SW480 (cell line): ENCODE data around the gene ZC2HC1B.
"Not testable (repeated sequence)": the region's sequence is repeated elsewhere in the genome, so short reads cannot be mapped to it uniquely, and the experiment has no call there.

Source experiments
- DNase-seq: peaks from one replicate; pipeline ENCODE4 v3.0.0-alpha.2; 2016; ENCODE audit warnings: low spot score

ZC2HC1B gene

DNA sequence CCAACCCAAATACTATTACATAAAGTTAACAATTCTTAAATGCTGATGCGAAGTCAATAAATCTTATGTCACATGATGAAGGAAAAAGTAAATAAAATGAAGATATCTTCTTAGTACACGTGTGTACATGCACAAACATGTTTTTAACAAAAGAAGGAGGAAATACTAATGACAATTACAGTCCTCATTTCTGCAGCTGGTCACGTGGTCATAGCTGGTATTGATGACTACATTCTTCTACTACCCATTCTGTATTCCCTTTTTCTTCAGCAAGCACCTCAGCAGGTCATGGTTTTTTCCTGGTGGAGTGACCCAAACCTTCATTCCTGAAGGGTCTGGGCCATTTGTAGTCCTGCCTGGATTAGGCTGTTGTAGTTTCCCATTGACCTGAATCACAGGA lies 4.5 kb downstream of the ZC2HC1B start:
- DNase-seq = not testable (repeated sequence)

DNA sequence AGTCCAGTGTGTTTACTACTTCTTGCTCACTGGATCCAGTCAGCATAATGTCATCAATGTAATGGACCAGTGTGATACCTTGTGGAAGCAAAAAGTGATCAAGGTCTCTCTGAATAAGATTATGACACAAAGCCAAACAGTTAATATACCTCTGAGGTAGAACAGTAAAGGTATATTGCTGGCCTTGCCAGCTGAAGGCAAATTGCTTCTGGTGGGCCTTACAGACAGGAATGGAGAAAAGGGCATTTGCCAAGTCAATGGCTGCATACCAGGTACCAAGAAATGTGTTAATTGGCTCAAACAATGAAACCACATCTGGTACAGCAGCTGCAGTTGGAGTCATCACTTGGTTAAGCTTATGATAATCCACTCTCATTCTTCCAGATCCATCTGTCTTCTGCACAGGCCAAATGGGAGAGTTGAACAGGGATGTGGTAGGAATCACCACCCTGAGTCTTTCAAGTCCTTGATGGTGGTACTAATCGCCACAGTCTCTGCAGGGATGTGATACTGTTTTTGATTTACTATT lies 7.0 kb downstream of the ZC2HC1B start:
- not testable (repeated sequence) for DNase-seq

DNA sequence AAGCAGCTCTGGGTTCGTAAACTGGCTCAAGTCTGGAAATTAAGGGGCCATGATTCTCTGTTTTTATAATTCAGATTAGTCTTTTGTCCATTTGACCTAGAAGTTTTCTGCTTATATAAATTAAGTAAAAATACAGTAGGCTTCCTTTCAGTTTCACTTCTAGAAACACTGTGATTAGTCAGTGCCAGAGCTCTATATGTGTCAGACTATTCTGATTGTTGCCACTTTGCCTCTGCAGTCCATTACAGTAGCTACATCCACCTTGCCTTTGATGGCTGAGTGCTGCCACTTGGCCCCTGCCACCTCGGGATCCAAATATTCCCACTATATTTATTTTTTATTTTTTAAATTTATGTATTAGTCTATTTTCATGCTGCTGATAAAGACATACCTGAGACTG lies 7.9 kb downstream of the ZC2HC1B start:
- no peak for DNase-seq

DNA sequence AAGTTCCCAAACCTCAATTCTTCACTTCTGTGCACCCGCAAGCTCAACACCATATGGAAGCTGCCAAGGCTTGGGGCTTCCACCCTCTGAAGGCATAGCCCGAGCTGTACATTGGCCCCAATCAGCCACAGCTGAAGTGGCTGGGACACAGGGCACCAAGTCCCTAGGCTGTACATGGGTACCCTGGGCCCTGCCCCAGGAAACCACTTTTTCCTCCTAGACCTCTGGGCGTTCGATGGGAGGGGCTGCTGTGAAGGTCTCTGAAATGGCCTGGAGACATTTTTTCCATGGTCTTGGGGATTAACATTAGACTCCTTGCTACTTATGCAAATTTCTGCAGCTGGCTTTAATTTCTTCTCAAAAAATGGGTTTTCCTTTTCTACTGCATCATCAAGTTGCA lies 9.3 kb downstream of the ZC2HC1B start:
- not testable (repeated sequence) for DNase-seq

DNA sequence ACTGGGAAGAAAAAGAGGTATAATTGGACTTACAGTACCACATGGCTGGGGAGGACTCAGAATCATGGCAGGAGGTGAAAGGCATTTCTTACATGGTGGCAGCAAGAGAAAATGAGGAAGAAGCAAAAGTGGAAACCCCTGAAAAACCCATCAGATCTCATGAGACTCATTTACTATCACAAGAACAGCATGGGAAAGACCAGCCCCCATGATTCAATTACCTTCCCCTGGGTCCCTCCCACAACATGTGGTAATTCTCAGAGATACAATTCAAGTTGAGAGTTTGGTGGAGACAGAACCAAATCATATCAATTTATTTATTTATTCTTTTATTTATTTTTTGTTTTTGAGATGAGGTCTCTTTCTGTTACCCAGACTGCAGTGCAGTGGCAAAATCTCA lies 10.2 kb downstream of the ZC2HC1B start:
- not testable (repeated sequence) for DNase-seq

DNA sequence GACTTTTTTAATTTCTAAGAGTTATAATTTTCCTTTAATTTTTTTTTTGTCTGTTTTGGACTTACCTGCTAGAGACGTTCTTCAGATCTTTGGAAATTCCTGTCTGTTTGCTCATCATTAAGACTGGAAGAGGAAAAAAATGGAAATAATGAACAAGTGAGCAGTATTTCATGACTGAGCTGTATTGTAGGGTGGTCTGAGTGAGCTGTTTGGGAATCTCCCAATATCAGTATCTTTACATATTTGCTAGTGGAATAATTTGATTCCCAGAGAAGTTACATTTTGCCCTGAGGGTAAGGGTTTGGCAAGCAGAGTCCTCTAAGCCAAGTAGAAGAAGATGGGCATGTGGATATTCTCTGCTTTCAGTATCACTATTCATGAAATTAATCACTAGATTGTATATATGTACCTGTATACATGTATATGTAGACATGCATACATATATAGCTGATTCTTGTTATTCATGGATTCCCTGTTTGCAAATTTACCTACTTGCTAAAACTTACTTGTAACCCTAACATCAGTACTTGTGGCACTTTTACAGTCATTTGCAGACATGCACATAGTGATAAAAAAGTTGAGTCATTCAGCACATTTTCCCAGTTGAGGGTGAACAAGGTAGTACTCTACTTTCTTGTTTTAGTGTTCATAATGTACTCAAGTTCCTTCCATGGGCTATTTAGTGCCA lies 13.5 kb downstream of the ZC2HC1B start:
- no peak for DNase-seq

DNA sequence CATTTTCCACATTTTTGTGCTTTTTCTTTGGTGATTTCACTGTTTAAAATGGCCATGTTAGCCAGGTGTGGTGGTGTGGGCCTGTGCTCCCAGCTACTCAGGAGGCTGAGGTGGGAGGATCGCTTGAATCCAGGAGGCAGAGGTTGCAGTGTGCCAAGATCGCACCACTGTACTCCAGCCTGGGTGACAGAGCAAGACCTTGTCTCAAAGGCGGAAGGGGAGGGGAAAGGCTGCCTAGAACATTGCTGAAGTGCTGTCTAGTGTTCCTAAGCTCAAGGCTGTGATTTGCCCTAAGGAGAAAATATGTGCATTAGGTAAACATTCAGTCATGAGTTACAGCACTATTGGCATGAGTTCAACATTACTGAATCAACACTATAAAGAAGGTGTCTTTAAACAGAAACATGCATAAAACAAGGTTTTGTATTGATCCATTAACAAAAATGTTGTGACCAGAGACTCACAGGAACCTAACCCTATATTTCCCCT lies 14.0 kb downstream of the ZC2HC1B start:
- no peak for DNase-seq

DNA sequence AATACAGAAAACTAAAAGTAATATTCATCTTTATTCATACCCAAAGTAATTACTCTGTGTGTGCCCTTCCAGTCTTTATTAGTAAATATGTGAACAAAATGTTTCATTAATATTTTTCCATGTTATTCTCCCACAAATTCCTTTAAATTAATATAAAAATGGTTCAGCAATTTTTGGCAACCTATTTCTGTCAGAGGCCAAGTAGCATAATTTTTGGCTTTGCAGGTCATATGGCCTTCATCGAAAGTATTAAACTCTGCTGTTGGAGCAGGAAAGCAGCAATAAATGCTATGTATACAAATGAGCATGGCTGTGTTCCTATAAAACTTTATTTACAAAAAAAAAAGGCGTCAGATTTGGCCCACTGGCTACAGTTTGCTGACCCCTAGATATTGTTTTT lies 16.1 kb downstream of the ZC2HC1B start:
- DNase-seq = no peak

DNA sequence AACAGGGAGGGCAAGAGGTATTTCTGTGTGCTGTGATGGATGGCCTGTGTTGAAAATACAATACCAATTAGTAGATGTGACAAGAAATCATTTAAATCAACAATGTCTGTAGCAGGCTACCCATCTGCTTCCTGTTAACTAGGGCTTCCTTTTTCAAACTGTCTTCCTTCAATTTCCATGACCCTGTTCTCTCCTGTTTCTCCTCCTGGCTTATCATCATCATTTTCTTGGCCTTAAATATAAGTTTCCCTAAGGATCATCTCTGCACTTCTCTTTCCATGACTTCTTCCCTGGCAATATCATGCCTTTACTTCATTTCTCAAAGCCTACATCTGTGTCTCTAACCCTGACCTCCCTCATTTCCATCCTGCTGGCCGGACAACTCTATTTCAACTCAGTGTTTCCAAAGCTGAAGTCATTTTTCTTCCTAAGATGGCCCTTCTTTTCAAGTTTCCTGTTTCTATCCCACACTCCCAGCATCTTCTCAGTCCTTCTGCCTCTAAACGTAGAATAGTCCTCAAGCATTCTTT lies 18.2 kb downstream of the ZC2HC1B start:
- DNase-seq = no peak

DNA sequence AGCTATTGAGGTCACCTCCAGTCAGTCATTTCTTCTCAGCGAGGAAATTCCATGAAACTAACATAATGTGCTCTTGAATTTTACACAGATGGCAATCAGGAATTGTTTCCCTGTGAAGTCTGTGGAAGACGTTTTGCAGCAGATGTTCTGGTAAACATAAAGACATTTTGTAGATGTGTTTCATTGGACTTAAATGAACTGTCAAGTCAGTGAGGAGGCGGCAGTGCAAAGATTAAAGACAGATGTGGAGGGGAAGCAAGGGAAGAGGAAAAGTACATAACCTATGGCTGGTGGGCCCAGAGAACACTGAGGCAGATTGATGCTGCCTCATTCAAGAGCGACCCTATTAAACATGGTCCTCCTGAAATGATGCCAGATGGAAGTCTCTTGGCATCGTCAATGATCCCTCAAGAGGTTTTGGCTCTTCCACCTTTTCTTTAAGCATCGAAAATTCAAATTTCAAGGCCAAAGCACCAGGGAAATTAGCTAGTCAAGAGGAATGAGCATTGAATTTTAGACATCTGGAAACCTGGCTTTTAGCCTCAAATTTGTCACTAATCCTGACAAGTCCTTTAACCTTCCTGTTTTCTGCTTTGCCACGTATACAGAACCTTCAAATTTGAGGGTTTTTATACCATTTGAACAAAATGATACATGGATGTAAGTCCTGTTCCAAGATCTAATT lies 20.1 kb downstream of the ZC2HC1B start:
- DNase-seq = no peak

DNA sequence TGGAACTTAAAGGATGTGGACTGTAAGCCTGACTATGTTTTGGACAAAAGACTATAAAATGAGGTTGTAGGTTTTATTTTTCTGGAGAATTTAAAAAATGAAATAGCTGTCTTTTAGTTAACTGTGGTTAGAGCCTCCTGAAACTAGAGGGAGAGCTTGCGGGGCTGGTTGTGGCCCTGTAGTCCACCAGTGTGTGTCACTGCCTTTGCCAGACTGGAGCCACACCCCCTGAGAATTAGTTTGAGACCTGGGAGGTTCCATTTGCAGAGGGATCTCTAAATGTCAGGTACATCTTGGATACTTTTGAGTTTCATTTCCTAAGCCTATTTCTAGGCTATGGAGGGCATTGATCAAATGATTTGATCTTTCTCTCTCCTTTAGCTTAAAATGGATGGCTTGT lies 20.8 kb downstream of the ZC2HC1B start:
- no peak for DNase-seq

DNA sequence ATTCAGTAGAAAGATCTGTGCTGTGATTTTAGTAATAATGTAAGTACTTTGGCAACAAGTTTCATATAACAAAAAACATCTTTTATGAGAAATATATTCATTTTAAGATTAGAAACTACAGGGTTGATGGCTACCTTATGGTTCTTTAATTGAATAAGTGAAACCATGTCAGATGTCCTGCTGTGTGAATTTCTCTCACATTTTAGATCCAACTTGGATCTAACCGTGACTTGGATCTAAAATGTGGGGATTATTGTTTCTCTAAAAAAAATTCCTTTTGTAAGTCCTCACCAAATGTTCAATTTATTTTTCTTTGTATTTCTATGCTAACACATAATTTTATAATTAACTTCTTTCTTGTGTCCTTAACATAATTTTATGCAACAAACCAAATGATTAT lies 30.4 kb downstream of the ZC2HC1B start:
- DNase-seq = no peak

DNA sequence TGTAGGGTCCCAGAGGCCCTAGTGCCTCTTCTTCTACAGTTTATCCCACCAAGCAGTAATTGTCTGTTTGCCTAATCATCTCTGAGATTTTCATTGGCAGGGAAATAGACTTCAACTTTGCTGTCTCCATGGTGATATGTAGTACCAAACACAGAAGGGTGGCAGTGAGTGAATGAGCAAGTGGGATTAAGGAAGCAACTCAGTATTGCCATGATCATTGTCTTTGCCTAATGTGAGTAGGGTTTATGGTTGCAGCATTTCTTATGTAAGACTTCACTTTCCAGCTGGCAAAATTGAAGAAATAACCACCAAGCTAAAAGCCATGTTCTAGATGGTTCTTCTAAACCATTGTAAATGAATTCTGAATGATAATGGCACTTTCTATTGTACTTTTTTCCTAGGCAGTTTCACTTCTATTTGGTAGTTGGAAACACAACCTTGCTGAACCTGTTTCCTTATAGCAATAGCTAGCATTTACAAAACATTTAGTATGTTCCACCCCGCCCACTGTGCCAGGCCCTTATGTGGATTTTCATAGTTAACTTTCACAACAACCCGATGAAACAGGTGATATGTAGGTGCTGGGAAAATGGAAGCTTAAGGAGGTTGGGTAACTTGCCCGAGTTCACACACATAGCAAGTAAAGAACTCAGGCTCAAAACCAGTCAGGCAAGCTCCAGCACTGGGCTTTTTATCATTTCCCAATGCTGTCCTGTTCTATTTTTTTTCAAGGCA lies 32.0 kb downstream of the ZC2HC1B start:
- no peak for DNase-seq

DNA sequence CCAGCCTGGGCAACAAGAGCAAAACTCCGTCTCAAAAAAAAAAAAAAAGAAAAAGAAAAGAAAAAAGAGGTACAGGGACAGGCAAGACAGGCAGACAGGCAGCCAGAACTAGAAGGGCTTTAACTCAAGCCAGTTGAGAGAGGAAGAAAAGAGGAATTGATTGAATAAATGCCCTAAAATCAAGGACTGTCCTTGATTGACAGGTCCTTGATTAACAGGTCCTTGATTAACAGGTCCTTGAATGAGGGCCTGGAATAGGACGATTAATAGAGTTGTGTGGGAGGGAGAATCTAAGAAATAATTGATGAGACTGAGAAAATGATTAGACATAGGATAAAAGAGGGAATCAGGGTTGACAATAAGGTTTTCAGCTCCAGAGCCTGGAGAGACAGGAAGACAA lies 36.1 kb downstream of the ZC2HC1B start:
- DNase-seq = no peak

DNA sequence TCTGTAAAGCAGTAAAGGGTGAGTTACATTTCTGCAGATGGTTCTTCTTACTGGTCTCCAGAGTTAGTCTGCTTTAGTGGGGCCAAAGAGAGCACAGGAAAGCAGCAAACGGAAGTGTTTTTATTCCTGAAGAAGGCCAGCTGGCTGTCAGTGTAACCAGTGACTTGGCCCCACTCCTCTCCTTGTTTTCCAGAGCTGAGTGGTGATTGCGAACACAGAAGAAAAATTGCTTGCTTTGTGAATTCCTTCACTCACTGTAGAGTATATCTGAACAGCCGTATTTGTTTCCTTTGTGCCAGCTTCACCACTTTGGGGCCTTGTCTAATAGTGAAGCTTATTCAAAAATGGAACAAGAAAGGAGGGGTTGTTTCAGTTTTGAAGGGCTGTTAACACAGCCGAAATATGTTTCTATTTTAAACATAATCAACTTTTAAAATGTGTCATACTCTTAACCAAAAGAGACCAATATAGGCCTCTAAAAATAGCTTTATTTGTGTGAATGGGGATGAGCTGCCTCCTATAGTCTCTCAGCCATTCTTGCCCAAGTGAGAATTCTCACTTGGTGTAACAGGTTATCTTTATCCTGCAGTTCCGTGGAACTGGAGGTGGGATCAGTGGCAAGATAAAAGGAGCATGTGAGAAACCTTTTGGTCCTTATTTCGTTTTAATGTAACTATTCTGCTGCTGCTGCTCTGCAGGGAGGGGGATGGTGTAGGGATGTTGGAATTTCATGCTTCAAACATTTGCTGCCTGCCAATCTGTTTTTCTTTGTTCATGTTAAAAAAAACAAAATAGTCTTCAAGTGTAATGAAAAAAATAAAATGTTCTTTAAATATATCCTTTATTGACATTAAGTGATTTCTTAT lies 37.8 kb downstream of the ZC2HC1B start:
- no peak for DNase-seq

DNA sequence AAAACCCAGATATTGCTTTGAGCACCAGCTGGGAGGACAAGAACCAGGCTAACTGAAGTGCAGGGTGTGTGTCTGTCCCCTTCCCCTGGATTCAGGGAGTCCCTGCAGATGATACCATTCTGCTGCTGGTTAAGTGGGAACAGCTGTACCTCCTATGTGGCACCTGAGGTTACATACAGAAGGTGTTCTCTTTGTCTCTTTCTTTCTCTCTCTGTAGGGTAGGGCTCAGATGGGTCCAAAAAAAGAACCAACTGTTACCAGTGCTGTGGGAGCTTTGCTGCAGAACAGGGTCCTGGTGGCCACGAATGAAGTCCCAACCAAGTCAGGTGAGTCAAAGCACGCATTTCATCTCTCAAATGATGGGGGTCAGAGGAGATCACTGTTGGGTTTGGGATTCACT lies 38.6 kb downstream of the ZC2HC1B start:
- no peak for DNase-seq

DNA sequence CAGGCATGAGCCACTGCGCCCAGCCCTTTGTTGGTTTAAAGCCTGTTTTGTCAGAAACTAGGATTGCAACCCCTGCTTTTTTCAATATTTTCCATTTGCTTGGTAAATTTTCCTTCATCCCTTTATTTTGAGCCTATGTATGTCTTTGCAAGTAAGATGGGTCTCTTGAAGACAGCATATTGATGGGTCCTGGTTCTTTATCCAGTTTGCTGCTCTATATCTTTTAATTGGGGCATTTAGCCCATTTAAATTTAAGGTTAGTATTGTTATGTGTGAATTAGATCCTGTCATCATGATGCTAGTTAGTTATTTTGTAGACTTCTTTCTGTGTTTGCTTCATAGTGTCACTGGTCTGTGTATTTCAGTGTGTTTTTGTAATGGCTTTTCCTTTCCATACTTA lies 46.8 kb downstream of the ZC2HC1B start:
- DNase-seq = no peak

DNA sequence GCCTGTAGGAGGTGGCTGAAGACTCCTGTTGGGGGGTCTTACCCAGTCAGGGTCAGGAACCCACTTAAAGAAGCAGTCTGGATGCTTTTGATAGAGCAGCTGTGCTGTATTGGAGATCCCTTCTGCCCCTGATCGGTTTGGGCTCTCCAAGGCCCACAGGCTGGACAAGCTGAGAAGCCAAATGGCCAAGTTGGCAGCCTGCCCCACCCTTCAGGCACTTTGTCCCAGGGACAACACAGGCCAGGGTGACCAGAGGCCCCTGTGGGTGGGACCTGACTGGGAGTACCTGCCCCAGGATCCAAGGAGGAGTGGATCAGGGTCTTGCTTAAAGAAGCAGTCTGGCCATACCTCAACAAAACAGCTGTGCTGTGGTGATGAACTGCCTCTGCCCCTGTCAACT lies 48.4 kb downstream of the ZC2HC1B start:
- no peak for DNase-seq

DNA sequence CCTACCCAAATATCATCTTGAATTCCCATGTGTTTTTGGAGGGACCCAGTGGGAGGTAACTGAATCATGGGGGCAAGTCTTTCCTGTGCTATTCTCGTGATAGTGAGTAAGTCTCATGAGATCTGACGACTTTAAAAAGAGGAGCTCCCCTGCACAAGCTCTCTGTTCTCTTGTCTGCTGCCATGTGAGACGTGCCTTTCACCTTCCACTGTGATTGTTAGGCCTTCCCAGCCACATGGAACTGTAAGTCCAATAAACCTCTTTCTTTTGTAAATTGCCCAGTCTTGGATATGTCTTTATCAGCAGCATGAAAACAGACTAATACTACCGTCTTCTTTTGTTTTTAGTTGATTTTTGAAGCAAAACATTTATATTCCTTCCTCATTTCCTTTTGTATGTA lies 52.8 kb downstream of the ZC2HC1B start:
- DNase-seq = not testable (repeated sequence)

DNA sequence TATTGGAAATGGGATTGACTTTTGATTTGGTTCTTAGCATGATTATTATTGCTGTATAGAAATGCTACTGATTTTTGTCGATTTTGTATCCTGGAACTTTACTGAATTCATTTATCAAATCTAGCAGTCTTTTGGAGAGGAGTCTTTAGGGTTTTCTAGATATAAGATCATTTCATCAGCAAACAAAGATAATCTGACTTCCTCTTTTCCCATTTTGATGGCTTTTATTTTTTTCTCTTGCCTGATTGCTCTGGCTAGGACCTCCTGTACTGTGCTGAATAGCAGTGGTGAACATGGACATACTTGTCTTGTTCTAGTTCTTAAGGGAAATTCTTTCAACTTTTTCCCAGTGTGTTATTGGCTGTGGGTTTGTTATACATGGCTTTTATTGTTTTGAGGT lies 64.6 kb downstream of the ZC2HC1B start:
- DNase-seq = no peak

DNA sequence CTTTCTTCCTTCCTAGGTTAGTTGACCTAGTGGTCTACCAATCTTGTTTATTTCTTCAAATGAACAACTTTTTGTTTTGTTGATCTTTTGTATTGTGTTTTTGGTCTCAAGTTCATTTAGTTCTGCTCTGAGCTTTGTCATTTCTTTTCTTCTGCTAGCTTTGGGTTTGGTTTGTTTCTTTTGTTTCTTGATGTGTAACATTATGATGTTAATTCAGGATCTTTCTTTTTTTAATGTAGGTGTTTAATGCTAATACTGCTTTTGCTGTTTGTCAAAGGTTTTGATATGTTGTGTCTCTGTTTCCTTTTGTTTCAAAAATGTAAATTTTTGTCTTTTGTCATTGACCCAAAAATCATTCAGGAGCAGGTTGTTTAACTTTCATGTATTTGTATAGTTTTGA lies 65.7 kb downstream of the ZC2HC1B start:
- DNase-seq = no peak

DNA sequence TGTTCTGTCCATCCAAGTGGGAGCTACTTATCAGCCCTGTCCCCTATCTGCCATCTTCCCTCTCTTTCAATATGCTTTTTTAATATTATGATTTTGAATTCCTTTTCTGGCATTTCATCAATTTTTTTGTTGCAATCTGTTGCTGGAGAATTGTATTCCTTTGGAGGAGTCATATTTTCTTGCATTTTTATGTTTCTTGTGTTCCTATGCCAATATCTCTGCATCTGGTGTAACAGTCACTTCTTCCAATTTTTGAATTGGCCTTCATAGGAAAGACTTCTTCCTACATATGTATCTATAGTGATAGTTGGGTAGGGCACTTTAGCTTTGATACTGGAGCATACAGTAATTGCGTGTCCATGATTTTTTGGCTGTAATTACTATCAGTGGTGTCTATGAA lies 70.1 kb downstream of the ZC2HC1B start:
- DNase-seq = no peak
